Measurements from ENCODE around the gene DUOX2. TPM values are rescaled to one million over a fixed set of nuclear protein-coding genes. Genes with fewer than 3 reads are reported as not detected.
A peak's percentile ranks its signal among the peaks of the same experiment; 100 is the strongest.

Gene DUOX2
- total and polyA plus RNA-seq, 4 donors, result 0.06 to 0.08 TPM; not detected in 2

GRCh38 chr15:45139770-45140169, 25.8 kb upstream of the DUOX2 start:
- no peak overlapping the region for H3K27ac ChIP-seq (ENCODE audit: low read depth in 1 of 2, low read length in 2 of 2)
- H3K9ac ChIP-seq (ENCODE audit: low read depth in 1 of 2, low read length in 2 of 2), result no peak overlapping the region
- no peak for DNase-seq (ENCODE audit: low spot score)
- H3K36me3 ChIP-seq (ENCODE audit: control insufficient read depth in 4 of 4, insufficient read depth in 3 of 4, low read depth in 1 of 4, low read length in 3 of 4), result no peaks in the 10 kb centered on the region
- H3K27me3 ChIP-seq (ENCODE audit: control insufficient read depth in 4 of 4, insufficient read depth in 4 of 4, low read length in 3 of 4), result peaks cover 0 to under 1% (median 0%) of the 10 kb centered on the region in 4 donors
- peaks cover 0 to 9% (median 6%) of the 10 kb centered on the region in 4 donors for H3K4me1 ChIP-seq (ENCODE audit: control insufficient read depth in 4 of 4, insufficient read depth in 4 of 4, low read length in 3 of 4)
- no peak overlapping the region for H3K4me3 ChIP-seq (ENCODE audit: low read depth in 1 of 3, low read length in 3 of 3)
- WGBS, result 89% methylated on average over 6 of the region's 6 CpGs
- no peak for TF ChIP-seq SP1 (IDR thresholded peaks at IDR 0.05)
- no peak for TF ChIP-seq CTCF (IDR thresholded peaks at IDR 0.05; ENCODE audit: low read depth, low read length, missing input control)
- no peak for TF ChIP-seq ZBTB33 (IDR thresholded peaks at IDR 0.05)
- TF ChIP-seq HNF4A (conservative IDR thresholded peaks at IDR 0.05), result no peak
- TF ChIP-seq NR2F2 (IDR thresholded peaks at IDR 0.05), result no peak
- TF ChIP-seq GABPA (IDR thresholded peaks at IDR 0.05 in 1 of 2, conservative IDR thresholded peaks at IDR 0.05 in 1 of 2), result no peak
- no peak for TF ChIP-seq EGR1 (IDR thresholded peaks at IDR 0.05; ENCODE audit: low read depth in 2 of 2)
- no peak for TF ChIP-seq ATF3 (IDR thresholded peaks at IDR 0.05)
- TF ChIP-seq FOXA1 (IDR thresholded peaks at IDR 0.05), result no peak
- H3K9me3 ChIP-seq (ENCODE audit: control insufficient read depth in 4 of 4, low read length in 3 of 4), result no peaks in the 10 kb centered on the region

- no peak overlapping the region for H3K9ac ChIP-seq (ENCODE audit: low read depth in 1 of 2, low read length in 2 of 2)
- no peak overlapping the region for H3K27ac ChIP-seq (ENCODE audit: low read depth in 1 of 2, low read length in 2 of 2)
- peaks cover 0 to 3% (median 1%) of the 10 kb centered on the region in 4 donors for H3K27me3 ChIP-seq (ENCODE audit: control insufficient read depth in 4 of 4, insufficient read depth in 4 of 4, low read length in 3 of 4)
- H3K9me3 ChIP-seq (ENCODE audit: control insufficient read depth in 4 of 4, low read length in 3 of 4), result no peaks in the 10 kb centered on the region
- H3K4me1 ChIP-seq (ENCODE audit: control insufficient read depth in 4 of 4, insufficient read depth in 4 of 4, low read length in 3 of 4), result peaks cover 0 to 9% (median 7%) of the 10 kb centered on the region in 4 donors
- DNase-seq (ENCODE audit: low spot score), result no peak
- H3K36me3 ChIP-seq (ENCODE audit: control insufficient read depth in 4 of 4, insufficient read depth in 3 of 4, low read depth in 1 of 4, low read length in 3 of 4), result no peaks in the 10 kb centered on the region
- TF ChIP-seq TAF1 (conservative IDR thresholded peaks at IDR 0.05), result no peak
- peak; percentile 56 to 73 for TF ChIP-seq RXRA (IDR thresholded peaks at IDR 0.05)
- 57% methylated on average over 12 of the region's 12 CpGs for WGBS
- H3K4me3 ChIP-seq (ENCODE audit: low read depth in 1 of 3, low read length in 3 of 3), result no peak overlapping the region
Observed at GRCh38 chr15:45138814-45139765, 25.1 kb upstream of the DUOX2 start.

GRCh38 chr15:45137703-45138102, 23.7 kb upstream of the DUOX2 start:
- Histone ChIP-seq H3K9ac (ENCODE audit: low read depth in 1 of 2, low read length in 2 of 2) (no peak overlapping the region), H3K4me1 (ENCODE audit: control insufficient read depth in 4 of 4, insufficient read depth in 4 of 4, low read length in 3 of 4) (peaks cover 0 to 9% (median 7%) of the 10 kb centered on the region in 4 donors), H3K4me3 (ENCODE audit: low read depth in 1 of 3, low read length in 3 of 3) (no peak overlapping the region), H3K9me3 (ENCODE audit: control insufficient read depth in 4 of 4, low read length in 3 of 4) (no peaks in the 10 kb centered on the region), H3K36me3 (ENCODE audit: control insufficient read depth in 4 of 4, insufficient read depth in 3 of 4, low read depth in 1 of 4, low read length in 3 of 4) (no peaks in the 10 kb centered on the region), H3K27ac (ENCODE audit: low read depth in 1 of 2, low read length in 2 of 2) (no peak overlapping the region), H3K27me3 (ENCODE audit: control insufficient read depth in 4 of 4, insufficient read depth in 4 of 4, low read length in 3 of 4) (peaks cover 0 to 3% (median 2%) of the 10 kb centered on the region in 4 donors)
- no peak for DNase-seq (ENCODE audit: low spot score)
- WGBS, result 89% methylated on average over 8 of the region's 8 CpGs
- no peak for TF ChIP-seq ATF3 (IDR thresholded peaks at IDR 0.05)
- TF ChIP-seq JUND (IDR thresholded peaks at IDR 0.05), result no peak
- TF ChIP-seq EGR1 (IDR thresholded peaks at IDR 0.05; ENCODE audit: low read depth in 2 of 2), result no peak
- no peak for TF ChIP-seq HNF4G (IDR thresholded peaks at IDR 0.05)
- TF ChIP-seq CTCF (IDR thresholded peaks at IDR 0.05; ENCODE audit: low read depth, low read length, missing input control), result no peak
- no peak for TF ChIP-seq FOXA2 (IDR thresholded peaks at IDR 0.05)
- TF ChIP-seq YY1 (IDR thresholded peaks at IDR 0.05), result no peak
- TF ChIP-seq FOXA1 (IDR thresholded peaks at IDR 0.05), result no peak
- no peak for TF ChIP-seq GABPA (IDR thresholded peaks at IDR 0.05 in 1 of 2, conservative IDR thresholded peaks at IDR 0.05 in 1 of 2)
- TF ChIP-seq NR2F2 (IDR thresholded peaks at IDR 0.05), result no peak
- no peak for TF ChIP-seq SP1 (IDR thresholded peaks at IDR 0.05)
- TF ChIP-seq HNF4A (conservative IDR thresholded peaks at IDR 0.05), result no peak
- TF ChIP-seq ZBTB33 (IDR thresholded peaks at IDR 0.05), result no peak
- no peak for TF ChIP-seq MAX (IDR thresholded peaks at IDR 0.05)
- TF ChIP-seq TAF1 (conservative IDR thresholded peaks at IDR 0.05), result no peak
